ENCODE measurements around the gene CHI3L2.

The CHI3L2 gene

GRCh38 chr1:111283838-111284237, 56.3 kb downstream of the CHI3L2 start:
- H3K9ac ChIP-seq (ENCODE audit: low read depth, low read length), result no peak overlapping the region
- H3K4me1 ChIP-seq (ENCODE audit: control insufficient read depth, insufficient read depth, low read length), result no peaks in the 10 kb centered on the region
- no peaks in the 10 kb centered on the region for H3K36me3 ChIP-seq (ENCODE audit: control insufficient read depth, insufficient read depth, low read length)
- H3K27me3 ChIP-seq (ENCODE audit: control insufficient read depth, insufficient read depth, low read length), result no peaks in the 10 kb centered on the region
- H3K27ac ChIP-seq (ENCODE audit: low read depth, low read length), result no peak overlapping the region
- H3K4me3 ChIP-seq (ENCODE audit: low read depth, low read length), result no peak overlapping the region
- no peaks in the 10 kb centered on the region for H3K9me3 ChIP-seq (ENCODE audit: control insufficient read depth, insufficient read depth, low read length)

GRCh38 chr1:111285879-111286278, 58.4 kb downstream of the CHI3L2 start:
- Histone ChIP-seq H3K27me3 (ENCODE audit: control insufficient read depth, insufficient read depth, low read length) (no peaks in the 10 kb centered on the region), H3K4me3 (ENCODE audit: low read depth, low read length) (no peak overlapping the region), H3K9ac (ENCODE audit: low read depth, low read length) (no peak overlapping the region), H3K4me1 (ENCODE audit: control insufficient read depth, insufficient read depth, low read length) (no peaks in the 10 kb centered on the region), H3K9me3 (ENCODE audit: control insufficient read depth, insufficient read depth, low read length) (no peaks in the 10 kb centered on the region), H3K36me3 (ENCODE audit: control insufficient read depth, insufficient read depth, low read length) (no peaks in the 10 kb centered on the region), H3K27ac (ENCODE audit: low read depth, low read length) (no peak overlapping the region)

GRCh38 chr1:111286912-111287311, 59.4 kb downstream of the CHI3L2 start:
- Histone ChIP-seq H3K4me3 (ENCODE audit: low read depth, low read length) (no peak overlapping the region), H3K9ac (ENCODE audit: low read depth, low read length) (no peak overlapping the region), H3K36me3 (ENCODE audit: control insufficient read depth, insufficient read depth, low read length) (no peaks in the 10 kb centered on the region), H3K27me3 (ENCODE audit: control insufficient read depth, insufficient read depth, low read length) (no peaks in the 10 kb centered on the region), H3K27ac (ENCODE audit: low read depth, low read length) (no peak overlapping the region), H3K4me1 (ENCODE audit: control insufficient read depth, insufficient read depth, low read length) (no peaks in the 10 kb centered on the region), H3K9me3 (ENCODE audit: control insufficient read depth, insufficient read depth, low read length) (no peaks in the 10 kb centered on the region)

GRCh38 chr1:111289371-111289770, 61.9 kb downstream of the CHI3L2 start:
- H3K4me1 ChIP-seq (ENCODE audit: control insufficient read depth, insufficient read depth, low read length), result no peaks in the 10 kb centered on the region
- H3K9me3 ChIP-seq (ENCODE audit: control insufficient read depth, insufficient read depth, low read length), result no peaks in the 10 kb centered on the region
- H3K4me3 ChIP-seq (ENCODE audit: low read depth, low read length), result no peak overlapping the region
- H3K36me3 ChIP-seq (ENCODE audit: control insufficient read depth, insufficient read depth, low read length), result no peaks in the 10 kb centered on the region
- no peaks in the 10 kb centered on the region for H3K27me3 ChIP-seq (ENCODE audit: control insufficient read depth, insufficient read depth, low read length)
- H3K27ac ChIP-seq (ENCODE audit: low read depth, low read length), result no peak overlapping the region
- no peak overlapping the region for H3K9ac ChIP-seq (ENCODE audit: low read depth, low read length)

GRCh38 chr1:111290104-111290503, 62.6 kb downstream of the CHI3L2 start:
- no peaks in the 10 kb centered on the region for H3K9me3 ChIP-seq (ENCODE audit: control insufficient read depth, insufficient read depth, low read length)
- H3K9ac ChIP-seq (ENCODE audit: low read depth, low read length), result no peak overlapping the region
- no peaks in the 10 kb centered on the region for H3K36me3 ChIP-seq (ENCODE audit: control insufficient read depth, insufficient read depth, low read length)
- no peaks in the 10 kb centered on the region for H3K27me3 ChIP-seq (ENCODE audit: control insufficient read depth, insufficient read depth, low read length)
- H3K4me3 ChIP-seq (ENCODE audit: low read depth, low read length), result no peak overlapping the region
- no peaks in the 10 kb centered on the region for H3K4me1 ChIP-seq (ENCODE audit: control insufficient read depth, insufficient read depth, low read length)
- no peak overlapping the region for H3K27ac ChIP-seq (ENCODE audit: low read depth, low read length)

- Histone ChIP-seq H3K36me3 (ENCODE audit: control insufficient read depth, insufficient read depth, low read length) (no peaks in the 10 kb centered on the region), H3K4me1 (ENCODE audit: control insufficient read depth, insufficient read depth, low read length) (no peaks in the 10 kb centered on the region), H3K27ac (ENCODE audit: low read depth, low read length) (no peak within 1 kb of the TSS), H3K4me3 (ENCODE audit: low read depth, low read length) (no peak within 1 kb of the TSS), H3K9me3 (ENCODE audit: control insufficient read depth, insufficient read depth, low read length) (peaks cover 2% of the 10 kb centered on the region; the same call in 1 of the 2 replicates), H3K27me3 (ENCODE audit: control insufficient read depth, insufficient read depth, low read length) (no peaks in the 10 kb centered on the region), H3K9ac (ENCODE audit: low read depth, low read length) (no peak within 1 kb of the TSS)
Measured at GRCh38 chr1:111290630-111291029, 63.1 kb downstream of the CHI3L2 start, which contains the start of gene CHIA. Gene CHIA, plus strand, starts transcription at chr1:111290851. Its CDS starts 19,617 bp downstream, at chr1:111310468.

Data from HUES48 (cell line).